ENCODE data around the gene FMO1.

- TF ChIP-seq, protein P1, sequence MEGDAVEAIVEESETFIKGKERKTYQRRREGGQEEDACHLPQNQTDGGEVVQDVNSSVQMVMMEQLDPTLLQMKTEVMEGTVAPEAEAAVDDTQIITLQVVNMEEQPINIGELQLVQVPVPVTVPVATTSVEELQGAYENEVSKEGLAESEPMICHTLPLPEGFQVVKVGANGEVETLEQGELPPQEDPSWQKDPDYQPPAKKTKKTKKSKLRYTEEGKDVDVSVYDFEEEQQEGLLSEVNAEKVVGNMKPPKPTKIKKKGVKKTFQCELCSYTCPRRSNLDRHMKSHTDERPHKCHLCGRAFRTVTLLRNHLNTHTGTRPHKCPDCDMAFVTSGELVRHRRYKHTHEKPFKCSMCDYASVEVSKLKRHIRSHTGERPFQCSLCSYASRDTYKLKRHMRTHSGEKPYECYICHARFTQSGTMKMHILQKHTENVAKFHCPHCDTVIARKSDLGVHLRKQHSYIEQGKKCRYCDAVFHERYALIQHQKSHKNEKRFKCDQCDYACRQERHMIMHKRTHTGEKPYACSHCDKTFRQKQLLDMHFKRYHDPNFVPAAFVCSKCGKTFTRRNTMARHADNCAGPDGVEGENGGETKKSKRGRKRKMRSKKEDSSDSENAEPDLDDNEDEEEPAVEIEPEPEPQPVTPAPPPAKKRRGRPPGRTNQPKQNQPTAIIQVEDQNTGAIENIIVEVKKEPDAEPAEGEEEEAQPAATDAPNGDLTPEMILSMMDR (IDR thresholded peaks at IDR 0.05; ENCODE audit: low read depth, low read length), result no peak
- TF ChIP-seq EZH2phosphoT487 (IDR thresholded peaks at IDR 0.05; ENCODE audit: low read depth), result no peak
Measured at GRCh38 chr1:171279678-171280077, 31.4 kb downstream of the FMO1 start.
